HEK293 (cell line): Measurements from ENCODE around the gene GMPR.

Source experiments
- CTCF ChIA-PET: fragments of 350-600 bp; formaldehyde crosslinking; extraction: SDS; loops from one replicate; lab custom pipeline; 2021; ENCODE audit warnings: antibody characterized with exemption; lab: Yijun Ruan, JAX
- POLR2A ChIA-PET: fragments of 300-600 bp; formaldehyde crosslinking; extraction: SDS; loops from one replicate; lab custom pipeline; 2020; ENCODE audit warnings: antibody characterized with exemption, inconsistent platforms; lab: Yijun Ruan, JAX
- H3K27ac ChIP-seq: fragments of 200-500 bp; sonication (Bioruptor generic); 2 replicates; pipeline ENCODE4 v1.5.1; 2014; ENCODE audit warnings: low read depth, low read length, control low read depth, inconsistent platforms; ENCODE audit errors: extremely low read depth
- H3K36me3 ChIP-seq, 2 experiments: fragments of 200-500 bp in 1 of 2; sonication (Bioruptor generic) in 1 of 2; 1 replicate in 1 of 2; 2 replicates in 1 of 2; pipeline ENCODE4 v1.5.1; 2014 to 2017; ENCODE audit warnings: inconsistent platforms in 2 of 2, low read length in 2 of 2; ENCODE audit not compliant: control insufficient read depth in 2 of 2, insufficient read depth in 1 of 2
- H3K4me1 ChIP-seq: fragments of 200-500 bp; sonication (Bioruptor generic); 2 replicates; pipeline ENCODE4 v1.5.1; 2014; ENCODE audit warnings: mild to moderate bottlenecking, low read length, inconsistent platforms; ENCODE audit not compliant: control insufficient read depth, insufficient read depth
- H3K4me3 ChIP-seq: 2 replicates; pipeline ENCODE4 v1.5.1; 2011; ENCODE audit warnings: low read depth, mild to moderate bottlenecking, control low read depth, low read length, moderate library complexity
- H3K9me3 ChIP-seq: fragments of 200-500 bp; sonication (Bioruptor generic); 2 replicates; pipeline ENCODE4 v1.5.1; 2014; ENCODE audit warnings: low read depth, low read length, inconsistent platforms; ENCODE audit not compliant: control insufficient read depth, insufficient read depth
- GLI4 ChIP-seq: fragments of 450-650 bp; formaldehyde crosslinking; IDR thresholded peaks from 2 replicates; pipeline ENCODE4 v1.5.1; 2016; ENCODE audit warnings: missing biosample characterization, missing genetic modification characterization
- KLF9 ChIP-seq: fragments of 450-650 bp; formaldehyde crosslinking; IDR thresholded peaks from 2 replicates; pipeline ENCODE4 v1.5.1; 2016; ENCODE audit warnings: missing biosample characterization, missing genetic modification characterization, low read depth
- OSR2 ChIP-seq: fragments of 450-650 bp; formaldehyde crosslinking; IDR thresholded peaks from 2 replicates; pipeline ENCODE4 v1.5.1; 2016; ENCODE audit warnings: missing biosample characterization, missing genetic modification characterization
- PRDM2 ChIP-seq: fragments of 450-650 bp; formaldehyde crosslinking; IDR thresholded peaks from 2 replicates; pipeline ENCODE4 v1.5.1; 2016; ENCODE audit warnings: missing biosample characterization, missing genetic modification characterization, borderline replicate concordance
- PRDM6 ChIP-seq: fragments of 450-650 bp; formaldehyde crosslinking; IDR thresholded peaks from 2 replicates; pipeline ENCODE4 v1.5.1; 2017; ENCODE audit warnings: missing biosample characterization, missing genetic modification characterization
- ZBTB10 ChIP-seq: fragments of 450-650 bp; formaldehyde crosslinking; IDR thresholded peaks from 2 replicates; pipeline ENCODE4 v1.5.1; 2016; ENCODE audit warnings: missing biosample characterization, missing genetic modification characterization
- ZNF138 ChIP-seq: fragments of 450-650 bp; formaldehyde crosslinking; IDR thresholded peaks from 2 replicates; pipeline ENCODE4 v1.5.1; 2016; ENCODE audit warnings: missing biosample characterization, missing genetic modification characterization, borderline replicate concordance
- ZNF2 ChIP-seq: fragments of 450-650 bp; formaldehyde crosslinking; IDR thresholded peaks from 2 replicates; pipeline ENCODE4 v1.5.1; 2016; ENCODE audit warnings: missing biosample characterization, missing genetic modification characterization
- ZNF266 ChIP-seq: fragments of 450-650 bp; formaldehyde crosslinking; IDR thresholded peaks from 2 replicates; pipeline ENCODE4 v1.5.1; 2016; ENCODE audit warnings: missing biosample characterization, missing genetic modification characterization, low read depth
- ZNF394 ChIP-seq: fragments of 450-650 bp; formaldehyde crosslinking; IDR thresholded peaks from 2 replicates; pipeline ENCODE4 v1.5.1; 2016; ENCODE audit warnings: missing biosample characterization, missing genetic modification characterization, mild to moderate bottlenecking, moderate library complexity, borderline replicate concordance
- ZNF416 ChIP-seq: fragments of 450-650 bp; formaldehyde crosslinking; IDR thresholded peaks from 2 replicates; pipeline ENCODE4 v1.5.1; 2016; ENCODE audit warnings: missing biosample characterization, missing genetic modification characterization
- ZNF449 ChIP-seq: fragments of 450-650 bp; formaldehyde crosslinking; IDR thresholded peaks from 2 replicates; pipeline ENCODE4 v1.5.1; 2017; ENCODE audit warnings: missing biosample characterization, mild to moderate bottlenecking, missing genetic modification characterization, moderate library complexity
- ZNF473 ChIP-seq: fragments of 450-650 bp; formaldehyde crosslinking; IDR thresholded peaks from 2 replicates; pipeline ENCODE4 v1.5.1; 2017; ENCODE audit warnings: missing biosample characterization, missing genetic modification characterization
- ZNF529 ChIP-seq: fragments of 450-650 bp; formaldehyde crosslinking; IDR thresholded peaks from 2 replicates; pipeline ENCODE4 v1.5.1; 2017; ENCODE audit warnings: missing genetic modification characterization, missing biosample characterization; ENCODE audit not compliant: insufficient replicate concordance
- ZNF580 ChIP-seq: fragments of 450-650 bp; formaldehyde crosslinking; IDR thresholded peaks from 2 replicates; pipeline ENCODE4 v1.5.1; 2016; ENCODE audit warnings: missing biosample characterization, missing genetic modification characterization
- ZNF658 ChIP-seq: fragments of 450-650 bp; formaldehyde crosslinking; IDR thresholded peaks from 2 replicates; pipeline ENCODE4; 2016; ENCODE audit warnings: missing biosample characterization, missing genetic modification characterization
- ZNF776 ChIP-seq: fragments of 450-650 bp; formaldehyde crosslinking; IDR thresholded peaks from 2 replicates; pipeline ENCODE4 v1.5.0; 2017; ENCODE audit warnings: missing biosample characterization, missing genetic modification characterization, borderline replicate concordance
- ZSCAN23 ChIP-seq: fragments of 450-650 bp; formaldehyde crosslinking; IDR thresholded peaks from 2 replicates; pipeline ENCODE4 v1.5.1; 2016; ENCODE audit warnings: missing biosample characterization, missing genetic modification characterization
- ZSCAN4 ChIP-seq: fragments of 450-650 bp; formaldehyde crosslinking; IDR thresholded peaks from 2 replicates; pipeline ENCODE4 v1.5.1; 2017; ENCODE audit warnings: missing biosample characterization, missing genetic modification characterization
- ZSCAN5A ChIP-seq: fragments of 450-650 bp; formaldehyde crosslinking; IDR thresholded peaks from 2 replicates; pipeline ENCODE4 v1.5.1; 2016; ENCODE audit warnings: missing biosample characterization, missing genetic modification characterization

Gene GMPR

GRCh38 chr6:16236631-16237199 is 1.7 kb upstream of the GMPR start (continued):
- TF ChIP-seq ZNF2 (tag by site-specific recombination) (no peak), ZNF449 (peak; percentile 33; the same call in 1 of the 2 replicates), OSR2 (tag by site-specific recombination) (peak; percentile 69; the same call in 1 of the 2 replicates), ZNF138 (tag by site-specific recombination) (no peak), ZNF394 (no peak), PRDM6 (tag by site-specific recombination) (peak; percentile 71), ZNF529 (tag by site-specific recombination) (no peak), ZNF776 (tag by site-specific recombination) (no peak), ZSCAN4 (tag by site-specific recombination) (peak; percentile 29; the same call in 1 of the 2 replicates), GLI4 (tag by site-specific recombination) (no peak)
- TF ChIP-seq, all 188 proteins: peak for 11

GRCh38 chr6:16237242-16237641 is 1.1 kb upstream of the GMPR start:
- Histone ChIP-seq H3K9me3 (no peaks in the 10 kb centered on the region), H3K4me1 (peaks cover 17% of the 10 kb centered on the region), H3K4me3 (no peak overlapping the region), H3K36me3 (no peaks in the 10 kb centered on the region), H3K27ac (no peak overlapping the region)
- ChIA-PET CTCF (interaction anchor here (0.6 to 1.8 kb wide), 4 partner anchors 8 to 54 kb away, joined by 3 to 7 read pairs (median 4); no protein-coding TSS in a partner anchor), POLR2A (interaction anchor here (1.1 kb wide), 2 partner anchors 13 to 19 kb away, joined by 3 read pairs; no protein-coding TSS in a partner anchor)
- no peak for TF ChIP-seq ZNF658 (tag by site-specific recombination)
- TF ChIP-seq ZNF580 (tag by site-specific recombination) = no peak
- no peak for TF ChIP-seq PRDM2 (tag by site-specific recombination)
- TF ChIP-seq ZNF416 (tag by site-specific recombination) = no peak
- TF ChIP-seq ZSCAN5A (tag by site-specific recombination) = no peak
- TF ChIP-seq ZNF473 (tag by site-specific recombination) = no peak
- TF ChIP-seq ZSCAN23 (tag by site-specific recombination) = no peak
- TF ChIP-seq ZNF266 = no peak
- TF ChIP-seq ZBTB10 = no peak
- no peak for TF ChIP-seq KLF9 (tag by site-specific recombination)
